Measurements from ENCODE around the gene CDC37.

Gene CDC37

DNA sequence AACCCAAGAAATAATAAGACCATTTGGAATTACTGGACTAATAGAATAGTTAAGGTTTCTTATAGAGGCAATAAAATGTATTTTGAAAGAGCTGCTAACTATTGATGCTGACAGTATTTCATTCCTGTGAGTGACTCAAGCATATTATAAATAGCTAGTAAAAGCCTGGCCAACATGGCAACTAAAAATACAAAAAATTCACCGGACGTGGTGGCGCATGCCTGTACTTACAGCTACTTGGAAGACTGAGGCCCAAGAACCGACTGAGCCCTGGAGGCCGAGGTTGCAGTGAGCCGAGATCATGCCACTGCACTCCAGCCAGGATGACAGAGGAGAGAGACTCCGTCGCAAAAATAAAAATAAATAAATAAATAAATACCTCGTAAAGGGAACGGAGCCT lies 58.6 kb downstream of the CDC37 start:
- Histone ChIP-seq H3K4me1 (no peaks in the 10 kb centered on the region), H3K36me3 (replicated peaks) (no peaks in the 10 kb centered on the region), H3K9me3 (no peaks in the 10 kb centered on the region), H3K4me3 (no peak overlapping the region), H3K27me3 (ENCODE audit: low read depth) (no peaks in the 10 kb centered on the region)
- DNase-seq (ENCODE audit: low spot score in 2 of 2), result no peak
- in situ Hi-C loops (cut with MboI; ENCODE audit: low sequenced_read_pairs), result no loop called here

DNA sequence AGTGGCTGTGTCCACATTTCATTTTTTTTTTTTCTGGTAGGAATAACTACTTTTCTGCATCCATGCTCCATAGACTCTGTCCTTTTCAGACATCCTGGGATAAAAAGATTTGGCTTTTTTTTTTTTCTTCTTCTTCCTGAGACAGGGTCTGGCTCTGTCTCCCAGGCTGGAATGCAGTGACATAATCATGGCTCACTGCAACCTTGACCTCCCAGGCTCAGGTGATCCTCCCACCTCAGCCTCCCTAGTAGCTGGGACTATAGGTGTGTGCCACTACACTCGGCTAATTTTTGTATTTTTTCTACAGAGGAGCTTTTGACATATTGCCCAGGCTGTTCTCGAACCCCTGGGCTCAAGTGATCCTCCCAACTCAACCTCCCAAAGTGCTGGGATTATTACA lies 59.8 kb downstream of the CDC37 start:
- H3K4me1 ChIP-seq, result no peaks in the 10 kb centered on the region
- DNase-seq (ENCODE audit: low spot score in 2 of 2), result no peak
- in situ Hi-C loops (cut with MboI; ENCODE audit: low sequenced_read_pairs), result no loop called here
- no peaks in the 10 kb centered on the region for H3K9me3 ChIP-seq
- no peaks in the 10 kb centered on the region for H3K27me3 ChIP-seq (ENCODE audit: low read depth)
- no peaks in the 10 kb centered on the region for H3K36me3 ChIP-seq (replicated peaks)
- no peak overlapping the region for H3K4me3 ChIP-seq

Data from HAP-1 (cell line).